Measurements from ENCODE around the gene C12orf54.
"Not testable (repeated sequence)": the region's sequence is repeated elsewhere in the genome, so short reads cannot be mapped to it uniquely, and the experiment has no call there.

C12orf54 gene

GRCh38 chr12:48482198-48482597 is at the start of gene C12orf54:
TSS of gene C12orf54 (plus strand) at chr12:48482498. CDS start at chr12:48483297, 799 bp downstream.
- DNase-seq (ENCODE audit: low read depth in 3 of 3), result no peak

GRCh38 chr12:48434016-48434415 is 48.3 kb upstream of the C12orf54 start:
- not testable (repeated sequence) for DNase-seq (ENCODE audit: low read depth in 3 of 3)

- no peak for DNase-seq (ENCODE audit: low read depth in 3 of 3)
Measured at GRCh38 chr12:48441069-48441468, 41.2 kb upstream of the C12orf54 start.

- DNase-seq (ENCODE audit: low read depth in 3 of 3), result no peak
Measured at GRCh38 chr12:48442179-48442847, 40.0 kb upstream of the C12orf54 start.

GRCh38 chr12:48445538-48445937 is 36.8 kb upstream of the C12orf54 start:
- no peak for DNase-seq (ENCODE audit: low read depth in 3 of 3)

GRCh38 chr12:48446161-48446776 is 36.0 kb upstream of the C12orf54 start:
- DNase-seq (ENCODE audit: low read depth in 3 of 3), result no peak

GRCh38 chr12:48447755-48448154 is 34.5 kb upstream of the C12orf54 start:
- DNase-seq (ENCODE audit: low read depth in 3 of 3), result no peak

- no peak for DNase-seq (ENCODE audit: low read depth in 3 of 3)
Measured at GRCh38 chr12:48451372-48451771, 30.9 kb upstream of the C12orf54 start.

GRCh38 chr12:48452961-48453360 is 29.3 kb upstream of the C12orf54 start:
- not testable (repeated sequence) for DNase-seq (ENCODE audit: low read depth in 3 of 3)

- no peak for DNase-seq (ENCODE audit: low read depth in 3 of 3)
Measured at GRCh38 chr12:48454667-48455066, 27.6 kb upstream of the C12orf54 start.

- no peak for DNase-seq (ENCODE audit: low read depth in 3 of 3)
Measured at GRCh38 chr12:48455116-48455515, 27.2 kb upstream of the C12orf54 start.

- DNase-seq (ENCODE audit: low read depth in 3 of 3), result no peak
Measured at GRCh38 chr12:48459259-48459658, 23.0 kb upstream of the C12orf54 start.

- DNase-seq (ENCODE audit: low read depth in 3 of 3), result not testable (repeated sequence)
Measured at GRCh38 chr12:48469027-48469426, 13.3 kb upstream of the C12orf54 start.

- DNase-seq (ENCODE audit: low read depth in 3 of 3), result no peak
Measured at GRCh38 chr12:48472259-48472658, 10.0 kb upstream of the C12orf54 start, which contains the start of gene ANP32D. TSS of gene ANP32D (plus strand) at chr12:48472559. CDS start at chr12:48472665, 106 bp downstream.

GRCh38 chr12:48473061-48473460 is 9.2 kb upstream of the C12orf54 start:
- DNase-seq (ENCODE audit: low read depth in 3 of 3), result no peak

- DNase-seq (ENCODE audit: low read depth in 3 of 3), result not testable (repeated sequence)
Measured at GRCh38 chr12:48474497-48474896, 7.8 kb upstream of the C12orf54 start.

GRCh38 chr12:48482930-48483329 is 632 bp downstream of the C12orf54 start:
- DNase-seq (ENCODE audit: low read depth in 3 of 3), result no peak

- DNase-seq (ENCODE audit: low read depth in 3 of 3), result no peak
Measured at GRCh38 chr12:48486261-48486660, 4.0 kb downstream of the C12orf54 start.

- DNase-seq (ENCODE audit: low read depth in 3 of 3), result no peak
Measured at GRCh38 chr12:48486679-48487078, 4.4 kb downstream of the C12orf54 start.

GRCh38 chr12:48489012-48489411 is 6.7 kb downstream of the C12orf54 start:
- DNase-seq (ENCODE audit: low read depth in 3 of 3), result no peak

- not testable (repeated sequence) for DNase-seq (ENCODE audit: low read depth in 3 of 3)
Measured at GRCh38 chr12:48489456-48489855, 7.2 kb downstream of the C12orf54 start.

GRCh38 chr12:48500281-48500680 is 18.0 kb downstream of the C12orf54 start:
- DNase-seq (ENCODE audit: low read depth in 3 of 3), result not testable (repeated sequence)

GRCh38 chr12:48506836-48507235 is 24.5 kb downstream of the C12orf54 start:
- DNase-seq (ENCODE audit: low read depth in 3 of 3), result not testable (repeated sequence)
